HG03025 (cell line): ENCODE data around the gene HCFC1R1.
"Not testable (repeated sequence)": the region's sequence is repeated elsewhere in the genome, so short reads cannot be mapped to it uniquely, and the experiment has no call there.

Experiments
- ATAC-seq: cut with Tn5 transposase; IDR thresholded peaks from one replicate; pipeline ENCODE4 v1.9.1; 2021; ENCODE audit warnings: mild to moderate bottlenecking, moderate library complexity; ENCODE audit not compliant: unreplicated experiment, low FRiP score

The HCFC1R1 gene

DNA sequence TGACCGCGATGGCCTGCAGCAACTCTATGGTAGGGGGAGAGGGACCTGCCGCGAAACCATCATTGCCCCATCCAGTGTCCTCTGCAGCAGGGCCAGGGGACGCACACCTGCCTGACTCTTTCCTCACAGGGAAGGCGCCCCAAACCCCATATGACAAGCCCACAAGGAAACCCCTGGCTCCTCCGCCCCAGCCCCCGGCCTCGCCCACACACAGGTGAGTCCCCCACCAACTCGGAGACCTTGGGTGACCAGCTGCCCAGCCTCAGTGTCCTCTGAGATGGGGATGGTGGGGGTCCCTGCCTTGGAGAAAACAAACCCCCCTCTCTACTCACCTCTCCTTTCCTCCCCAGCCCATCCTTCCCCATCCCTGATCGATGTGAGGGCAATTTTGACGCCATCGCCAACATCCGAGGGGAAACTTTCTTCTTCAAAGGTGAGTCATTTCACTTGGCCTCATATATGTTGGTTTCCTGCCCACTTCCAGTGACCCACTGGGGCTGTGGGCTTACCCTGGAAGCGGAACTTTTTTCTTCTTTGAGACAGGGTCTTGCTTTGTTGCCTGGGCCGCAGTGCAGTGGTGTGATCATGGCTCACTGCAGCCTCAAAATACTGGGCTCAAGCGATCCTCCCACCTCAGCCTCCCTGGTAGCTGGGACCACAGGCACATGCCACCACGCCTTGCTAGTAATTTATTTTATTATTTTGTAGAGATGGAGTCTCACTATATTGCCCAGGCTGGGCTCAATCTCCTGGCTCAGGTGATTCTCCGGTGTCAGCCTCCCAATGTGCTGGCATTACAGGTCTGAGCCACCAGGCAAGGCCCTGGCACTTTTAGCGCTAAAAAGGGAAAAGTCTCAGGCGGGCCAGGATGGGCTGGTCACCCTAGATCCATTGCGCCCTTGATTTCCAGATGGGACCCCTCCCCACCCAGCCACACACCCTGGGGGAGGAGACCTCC, 33.7 kb upstream of the HCFC1R1 start:
- no peak for ATAC-seq

- ATAC-seq = no peak
Observed at GRCh38 chr16:3056336-3057180, 32.8 kb upstream of the HCFC1R1 start.

- ATAC-seq = not testable (repeated sequence)
Observed at GRCh38 chr16:3055734-3056115, 32.0 kb upstream of the HCFC1R1 start.

GRCh38 chr16:3054965-3055733, 31.4 kb upstream of the HCFC1R1 start:
- ATAC-seq = no peak

GRCh38 chr16:3053330-3053710, 29.6 kb upstream of the HCFC1R1 start:
- not testable (repeated sequence) for ATAC-seq

DNA sequence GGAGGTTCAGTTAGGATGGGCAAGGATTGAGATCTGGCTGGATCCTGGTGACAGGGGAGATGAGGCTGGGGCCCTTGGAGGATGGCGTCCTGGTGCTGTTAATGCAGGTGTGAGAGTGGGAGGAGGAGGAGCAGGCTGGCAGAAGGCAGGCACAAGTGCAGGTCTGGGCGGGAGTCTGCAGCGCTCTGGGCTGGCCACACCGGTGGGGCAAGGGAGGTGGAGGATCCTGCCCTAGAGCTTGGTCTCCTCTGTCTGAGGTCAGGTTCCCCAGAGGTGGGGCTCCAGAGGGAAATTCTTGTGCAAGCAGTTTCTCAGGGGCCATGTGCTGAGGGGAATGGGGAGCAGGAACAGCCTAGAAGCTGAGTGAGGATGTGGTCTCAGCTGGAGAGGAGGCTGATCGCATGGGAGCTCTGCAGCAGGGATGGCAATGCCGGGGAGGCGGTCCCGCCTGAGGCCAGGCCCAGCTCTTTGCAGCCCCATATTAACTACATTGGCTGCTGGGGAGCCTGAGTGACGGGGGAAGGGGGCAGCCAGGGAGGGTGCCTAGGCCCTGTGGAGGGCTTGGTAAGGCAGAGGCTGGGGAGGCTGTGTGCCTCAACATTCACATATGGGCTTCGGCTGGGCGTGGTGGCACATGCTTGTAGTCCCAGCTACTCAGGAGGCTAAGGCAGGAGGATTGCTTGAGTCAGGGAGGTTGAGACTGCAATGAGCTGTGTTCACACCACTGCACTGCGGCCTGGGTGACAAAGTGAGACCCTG, 29.0 kb upstream of the HCFC1R1 start:
- not testable (repeated sequence) for ATAC-seq

- ATAC-seq = no peak
Observed at GRCh38 chr16:3051494-3051893, 27.8 kb upstream of the HCFC1R1 start.

DNA sequence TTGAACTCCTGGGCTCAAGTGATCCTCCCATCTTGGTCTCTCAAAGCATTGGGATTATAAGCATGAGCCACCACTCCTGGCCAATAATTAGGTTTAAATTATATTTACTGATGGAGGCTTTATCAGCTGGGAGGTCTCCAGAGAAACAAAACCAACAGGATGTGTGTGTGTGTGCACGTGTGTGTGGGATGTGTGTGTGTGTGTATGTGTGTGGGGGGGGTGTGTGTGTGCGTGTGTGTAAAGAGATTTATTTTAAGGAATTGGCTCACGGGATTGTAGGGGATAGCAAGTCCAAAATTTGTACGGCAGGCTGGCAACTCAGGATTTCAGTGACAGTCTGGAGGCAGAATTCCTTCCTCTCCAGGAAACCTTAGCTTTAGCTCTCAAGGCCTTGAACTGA, 27.3 kb upstream of the HCFC1R1 start:
- ATAC-seq = no peak

DNA sequence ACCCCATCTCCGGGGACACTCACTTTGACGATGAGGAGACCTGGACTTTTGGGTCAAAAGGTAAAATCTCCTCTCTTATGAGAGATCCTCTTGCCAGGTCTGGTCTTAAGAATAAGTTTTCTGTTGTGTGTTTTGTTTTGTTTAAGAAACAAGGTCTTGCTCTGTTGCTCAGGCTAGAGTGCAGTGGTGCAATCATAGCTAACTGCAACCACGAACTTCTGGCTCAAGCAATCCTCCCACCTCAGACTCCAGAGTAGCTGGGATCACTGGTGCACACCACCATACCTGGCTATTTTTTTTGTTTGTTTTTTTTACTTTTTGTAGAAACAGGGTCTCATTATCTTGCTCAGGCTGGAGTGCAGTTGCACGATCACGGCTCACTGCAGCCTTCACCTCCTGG, 26.7 kb upstream of the HCFC1R1 start:
- ATAC-seq = no peak

GRCh38 chr16:3049921-3050481, 26.3 kb upstream of the HCFC1R1 start:
- no peak for ATAC-seq

- no peak for ATAC-seq
Observed at GRCh38 chr16:3047387-3047720, 23.6 kb upstream of the HCFC1R1 start.

DNA sequence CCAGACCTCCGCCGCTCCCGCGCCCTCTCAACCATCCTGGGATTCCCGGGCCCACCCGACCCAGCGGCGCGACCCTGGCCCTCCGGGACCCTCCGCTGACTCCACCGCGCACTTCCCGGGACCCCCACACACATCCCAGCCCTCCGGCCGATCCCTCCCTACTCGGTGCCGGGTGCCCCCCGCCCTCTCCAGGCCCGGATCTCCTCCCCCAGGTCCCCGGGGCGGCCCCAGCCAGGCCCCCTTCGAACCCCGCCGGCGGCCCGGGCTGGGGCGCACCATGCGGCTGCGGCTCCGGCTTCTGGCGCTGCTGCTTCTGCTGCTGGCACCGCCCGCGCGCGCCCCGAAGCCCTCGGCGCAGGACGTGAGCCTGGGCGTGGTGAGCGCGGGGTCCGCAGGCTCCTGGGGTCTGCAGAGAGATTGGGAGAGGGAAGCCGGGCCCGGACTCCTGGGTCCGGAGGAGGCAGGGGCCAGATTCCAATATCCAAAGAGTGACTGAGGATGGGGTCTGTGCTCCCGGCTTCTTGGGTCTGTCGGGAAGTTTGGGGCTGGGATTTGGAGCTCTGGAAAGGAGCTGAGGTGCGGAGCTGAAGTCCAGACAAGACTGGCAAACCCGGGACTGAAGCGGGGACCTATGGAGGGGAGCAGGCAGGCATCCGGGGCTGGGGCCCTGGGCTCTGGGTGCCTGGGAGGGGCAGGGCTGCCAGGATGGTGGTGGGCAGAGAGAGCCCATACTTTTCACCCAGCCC, 23.1 kb upstream of the HCFC1R1 start:
- ATAC-seq = no peak

DNA sequence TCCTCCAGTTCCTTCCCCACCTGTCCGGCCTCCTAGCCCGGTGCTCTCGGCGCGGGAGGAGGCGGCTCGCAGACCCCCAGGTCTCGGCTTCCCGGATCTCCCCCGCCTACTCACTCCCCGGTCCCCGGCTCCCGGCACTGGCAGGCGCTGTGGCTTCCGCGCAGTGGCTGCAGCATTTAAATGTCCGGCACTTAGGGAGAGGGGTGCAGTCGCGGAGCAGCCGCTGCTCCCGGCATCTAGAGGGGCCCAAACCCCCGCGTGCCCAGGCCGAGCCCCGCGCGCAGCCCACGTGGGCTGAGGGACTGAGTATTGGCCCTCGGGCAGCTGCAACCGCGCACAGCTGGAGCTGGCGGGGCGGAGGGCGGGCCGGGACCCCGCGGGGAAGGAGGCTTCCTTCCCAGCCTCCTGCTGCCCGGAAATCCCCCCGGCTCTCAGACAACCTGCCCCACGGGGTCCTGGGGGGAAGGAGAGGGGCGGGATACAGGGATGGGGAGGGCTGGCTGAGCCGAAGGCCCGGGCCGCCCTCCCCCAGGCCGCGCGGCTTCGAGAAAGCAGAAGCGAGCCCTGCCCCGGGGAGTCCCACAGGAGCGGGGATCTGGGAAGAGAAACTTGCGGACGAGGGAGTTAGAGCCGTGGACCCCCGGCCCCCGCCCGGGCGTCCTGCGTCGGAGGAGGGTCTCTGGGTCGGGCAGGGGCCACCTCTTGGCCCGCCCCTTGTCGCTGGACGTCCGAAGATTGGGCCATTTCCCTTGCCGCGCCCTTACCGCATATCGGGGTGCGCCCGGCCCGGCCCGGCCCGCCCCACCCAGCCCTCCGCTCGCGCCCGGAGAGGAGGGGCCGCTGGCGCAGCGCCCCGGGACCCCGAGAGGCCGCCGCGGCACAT, 22.3 kb upstream of the HCFC1R1 start, which contains the start of gene MMP25:
Gene MMP25, plus strand, starts transcription at position 804 of the 883 bp plus-strand sequence. CDS start 357 bp downstream, outside the sequence.
- no peak for ATAC-seq

GRCh38 chr16:3044708-3045107, 21.0 kb upstream of the HCFC1R1 start:
- no peak for ATAC-seq

DNA sequence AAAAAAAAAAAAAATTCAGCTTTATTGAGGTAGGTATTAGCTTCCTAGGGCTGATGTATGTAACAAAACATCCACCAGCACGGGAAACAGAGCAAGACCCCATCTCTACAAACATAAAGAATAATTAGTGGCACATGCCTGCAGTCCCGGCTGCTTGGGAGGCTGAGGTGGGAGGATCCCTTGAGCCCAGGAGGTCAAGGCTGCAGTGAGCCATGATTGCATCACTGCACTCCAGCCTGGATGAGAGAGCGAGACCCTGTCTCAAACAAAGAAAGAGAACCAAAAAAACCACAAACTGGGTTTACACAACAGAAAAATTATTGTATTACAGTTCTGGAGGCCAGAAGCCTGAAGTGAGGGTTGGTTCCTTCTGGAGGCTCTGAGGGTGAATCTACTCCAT, 18.6 kb upstream of the HCFC1R1 start:
- no peak for ATAC-seq

GRCh38 chr16:3038896-3039295, 15.2 kb upstream of the HCFC1R1 start:
- ATAC-seq = no peak

DNA sequence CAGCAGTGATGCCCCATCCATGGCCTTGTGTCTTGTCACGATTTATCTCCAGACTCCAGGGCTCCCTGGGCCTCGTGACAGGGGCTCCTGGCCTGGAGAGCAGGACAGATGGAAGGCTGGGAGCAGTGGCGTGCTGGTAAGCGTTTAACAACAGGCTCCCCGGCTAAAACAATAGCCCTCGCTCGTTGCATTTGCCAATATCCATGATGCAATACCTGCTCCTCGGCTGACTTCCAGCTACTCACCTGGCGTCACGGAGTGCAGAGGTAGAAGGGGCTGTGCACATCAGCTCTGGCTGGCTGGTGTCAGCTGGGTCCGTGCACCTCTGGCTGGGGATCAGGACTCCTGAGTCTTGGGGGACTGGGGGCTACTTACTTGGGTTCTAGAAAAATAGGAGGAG, 14.5 kb upstream of the HCFC1R1 start:
- ATAC-seq = no peak

DNA sequence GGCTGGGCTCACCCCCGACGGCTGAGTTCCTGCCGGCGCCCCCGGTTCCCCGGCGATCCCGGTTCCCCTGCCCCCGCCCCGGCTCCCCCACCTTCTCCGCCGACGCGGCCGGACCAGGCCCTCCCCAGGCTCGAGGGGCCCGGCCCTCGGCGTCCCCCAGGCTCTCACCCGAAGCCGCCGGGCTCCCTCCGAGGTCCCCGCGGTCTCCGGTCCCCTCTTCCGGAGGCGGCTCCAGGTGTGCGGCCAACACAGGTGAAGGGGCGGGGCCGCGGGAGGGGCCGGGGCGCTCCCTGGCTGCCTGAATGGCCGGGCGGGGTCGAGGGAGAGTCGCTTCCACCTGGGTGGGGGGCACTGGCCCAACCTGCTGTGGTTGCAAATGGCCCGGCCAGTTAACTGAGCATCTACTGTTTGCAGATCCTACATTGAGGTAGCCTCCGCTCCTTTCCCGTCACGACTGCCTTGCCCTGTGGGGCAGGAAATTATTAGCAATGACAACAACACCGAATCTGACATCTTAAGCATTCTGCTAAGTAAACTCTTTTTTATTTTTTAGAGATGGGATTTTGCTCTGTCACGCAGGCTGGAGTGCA, 13.1 kb upstream of the HCFC1R1 start, which contains the start of gene BICDL2:
Gene BICDL2, minus strand, starts transcription at position 219 of the 590 bp plus-strand sequence. CDS start 1,448 bp downstream, outside the sequence.
- no peak for ATAC-seq
